ENCODE results near the gene BCL2L2.

The BCL2L2 gene

GRCh38 chr14:23357261-23357660 is 50.6 kb downstream of the BCL2L2 start:
- no peak for DNase-seq

- no peak for DNase-seq
Observed at GRCh38 chr14:23358042-23358441, 51.4 kb downstream of the BCL2L2 start.

GRCh38 chr14:23358553-23359166 is 52.0 kb downstream of the BCL2L2 start:
- no peak for DNase-seq

- DNase-seq: no peak
Observed at GRCh38 chr14:23359167-23359626, 52.6 kb downstream of the BCL2L2 start.

GRCh38 chr14:23359722-23360447 is 53.3 kb downstream of the BCL2L2 start:
- DNase-seq: no peak

- DNase-seq: no peak
Observed at GRCh38 chr14:23360496-23360895, 53.9 kb downstream of the BCL2L2 start.

GRCh38 chr14:23361320-23361719 is 54.7 kb downstream of the BCL2L2 start:
- DNase-seq: no peak
